HG02571 (cell line): ENCODE measurements around the gene CACNA2D3.

Experiments
- ATAC-seq: cut with Tn5 transposase; IDR thresholded peaks from one replicate; pipeline ENCODE4 v1.9.1; 2021; ENCODE audit warnings: mild to moderate bottlenecking, moderate library complexity; ENCODE audit not compliant: unreplicated experiment

CACNA2D3 gene

DNA sequence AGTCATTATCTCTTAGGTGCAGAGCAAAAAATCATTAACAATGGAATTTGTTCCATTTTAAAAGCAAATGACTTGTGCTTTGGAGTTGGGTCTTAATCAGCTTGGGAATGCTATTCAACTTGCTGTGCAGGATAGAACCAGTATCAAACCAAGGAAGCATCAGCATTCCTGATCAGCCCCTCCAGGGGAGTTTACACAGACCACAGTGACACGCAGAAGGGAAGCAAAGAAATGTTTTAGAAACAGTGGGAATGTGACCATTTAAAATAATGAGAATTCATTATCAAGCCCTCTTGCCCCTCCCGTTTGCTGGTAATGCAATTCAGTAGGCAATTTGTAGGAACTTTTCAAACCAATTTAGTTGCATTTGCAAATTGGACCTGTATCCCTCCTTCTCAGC lies 650.4 kb downstream of the CACNA2D3 start:
- no peak for ATAC-seq

DNA sequence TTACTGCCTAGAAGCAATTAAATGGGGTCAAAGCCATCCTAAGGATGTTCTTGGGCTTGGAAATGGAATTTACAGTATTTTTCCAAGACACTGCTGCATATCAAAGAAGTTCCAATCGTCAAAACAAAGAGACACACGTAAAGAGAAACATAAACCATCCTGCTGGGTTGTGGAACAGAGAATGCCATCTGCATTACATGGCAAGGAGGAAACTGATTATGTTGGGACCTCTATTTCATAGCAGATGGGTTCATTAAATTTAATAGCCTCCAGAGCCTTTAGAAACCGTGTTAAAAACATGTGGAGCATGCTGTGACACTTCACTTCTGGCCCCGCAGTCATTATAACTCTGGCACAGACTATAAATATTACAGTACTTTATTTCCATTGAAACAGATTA lies 650.9 kb downstream of the CACNA2D3 start:
- ATAC-seq = no peak

DNA sequence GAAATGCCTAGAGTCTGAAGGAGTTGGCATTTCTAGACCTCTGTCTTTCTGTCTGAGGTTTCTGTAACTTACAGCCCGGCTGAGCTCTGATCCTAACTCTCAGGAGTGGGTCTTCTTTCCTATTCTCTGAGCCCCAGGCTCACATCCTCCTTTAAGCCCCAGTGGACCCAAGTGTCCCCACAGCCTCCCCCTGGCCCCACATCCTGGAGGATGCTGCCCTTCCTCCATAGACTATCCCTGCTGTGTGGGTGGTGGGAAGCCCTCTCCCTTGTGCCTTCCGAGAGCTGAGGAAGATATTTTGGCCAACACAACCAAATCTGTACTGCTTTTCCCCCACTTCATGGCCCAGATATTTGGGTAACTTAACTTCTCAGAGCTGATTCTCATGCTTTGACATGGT lies 654.2 kb downstream of the CACNA2D3 start:
- no peak for ATAC-seq

DNA sequence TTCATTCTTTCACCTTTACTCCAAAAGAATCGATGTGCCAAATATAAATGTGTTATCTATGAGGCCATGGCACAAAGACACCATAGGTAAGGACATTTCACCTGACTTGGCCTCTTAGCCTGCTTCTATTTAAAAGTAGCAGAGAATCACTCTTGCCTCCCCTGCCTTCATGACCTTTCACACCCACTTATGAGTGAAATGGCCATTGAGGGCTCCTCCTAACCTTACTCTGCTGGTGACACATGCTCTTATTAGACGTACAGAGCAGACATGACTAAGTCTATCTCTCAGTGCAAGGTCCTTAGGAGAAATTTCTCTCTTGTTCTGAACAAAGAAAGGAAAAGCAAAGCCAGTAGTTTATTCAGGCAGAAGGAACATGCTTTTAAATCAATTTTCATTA lies 654.8 kb downstream of the CACNA2D3 start:
- no peak for ATAC-seq

DNA sequence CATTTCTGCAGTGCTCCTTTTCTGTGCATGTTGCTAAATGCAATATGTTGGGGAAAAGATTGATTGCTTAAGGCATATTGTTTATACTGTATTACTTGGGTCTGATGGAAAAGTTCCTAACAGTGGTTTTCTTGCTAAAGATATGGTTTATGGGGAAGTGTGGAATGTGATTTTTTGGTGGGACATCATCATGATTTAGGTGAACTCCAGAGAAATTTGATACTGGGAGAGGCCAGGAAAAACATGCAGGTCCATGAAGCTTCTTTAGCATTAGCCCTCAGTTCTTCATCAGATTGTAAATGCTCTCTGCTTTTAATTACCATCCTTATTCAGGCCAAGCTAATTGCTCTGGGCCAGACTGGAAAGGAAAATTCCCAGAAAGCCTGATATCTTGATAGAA lies 658.0 kb downstream of the CACNA2D3 start:
- no peak for ATAC-seq

GRCh38 chr3:54781728-54782127 lies 659.4 kb downstream of the CACNA2D3 start:
- ATAC-seq = no peak

- ATAC-seq = no peak
Measured at GRCh38 chr3:54783611-54784010, 661.3 kb downstream of the CACNA2D3 start.

- no peak for ATAC-seq
Measured at GRCh38 chr3:54784021-54784420, 661.7 kb downstream of the CACNA2D3 start.

DNA sequence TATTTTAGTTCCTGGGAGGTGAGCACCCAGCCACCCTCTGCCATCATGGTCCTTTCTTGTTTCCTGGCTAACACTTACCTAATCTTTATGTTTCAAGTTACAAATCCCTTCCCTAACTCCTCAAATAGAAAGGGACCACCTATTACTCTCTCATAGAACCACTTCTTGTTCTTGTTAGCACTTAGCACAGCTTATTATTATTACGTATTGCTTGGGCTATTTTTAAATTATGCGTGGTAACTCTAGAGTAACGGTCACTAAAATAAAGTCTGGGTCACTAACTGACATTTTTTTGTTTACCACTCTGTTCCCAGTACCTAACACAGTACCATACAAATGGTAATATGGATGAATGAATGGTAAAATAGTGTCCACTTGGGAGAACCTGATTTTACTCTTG lies 663.6 kb downstream of the CACNA2D3 start:
- ATAC-seq = no peak

DNA sequence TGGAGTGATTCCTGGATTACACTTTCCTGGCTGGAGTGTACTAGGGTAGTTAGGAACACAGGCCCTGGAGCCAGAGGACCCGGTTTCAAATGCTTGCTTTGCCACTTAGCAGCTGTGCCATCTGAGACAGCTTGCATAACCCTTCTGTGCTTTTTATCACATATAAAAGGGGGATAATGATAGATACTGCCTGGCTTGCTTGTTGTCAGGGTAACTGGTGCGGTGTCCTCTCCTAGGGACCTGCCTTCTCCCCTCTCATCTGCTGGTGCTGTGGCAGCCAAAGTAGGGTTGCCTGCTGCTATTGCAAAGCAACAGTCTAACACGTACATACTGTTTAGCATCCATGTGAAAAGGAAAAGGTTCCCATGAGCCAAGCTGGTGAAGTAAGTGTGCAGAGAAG lies 667.7 kb downstream of the CACNA2D3 start:
- no peak for ATAC-seq

DNA sequence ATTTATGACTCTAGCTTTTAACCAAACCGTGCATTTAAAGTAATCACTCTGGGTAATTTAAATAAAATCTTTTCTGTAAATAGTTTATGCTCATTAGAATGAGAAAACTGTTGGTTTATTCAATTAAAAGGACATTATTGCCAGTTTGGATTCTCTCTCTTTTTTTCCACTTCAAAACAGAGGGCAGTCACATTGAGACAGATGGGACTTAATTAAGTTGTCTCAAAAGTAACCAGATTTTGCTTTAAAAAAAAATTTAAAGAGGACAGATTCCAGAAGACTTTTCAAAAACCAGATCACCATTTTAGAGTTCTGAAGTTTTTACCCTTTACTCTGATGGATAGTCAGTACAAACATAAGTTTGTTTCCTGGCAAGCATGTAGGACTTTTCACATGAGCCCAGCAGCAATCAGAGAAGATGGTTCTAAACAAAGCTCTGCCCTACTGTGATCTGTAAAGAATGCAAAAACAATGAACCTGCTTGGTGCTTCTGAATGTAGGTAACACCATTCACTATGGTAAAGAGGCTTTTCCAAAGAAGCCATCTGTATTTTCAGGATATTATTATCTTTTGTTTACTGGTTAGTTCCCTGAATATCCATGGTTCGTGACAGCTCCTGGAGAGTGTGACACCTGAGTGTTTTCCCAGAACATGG lies 669.3 kb downstream of the CACNA2D3 start:
- no peak for ATAC-seq

GRCh38 chr3:54792584-54792983 lies 670.2 kb downstream of the CACNA2D3 start:
- ATAC-seq = no peak

- no peak for ATAC-seq
Measured at GRCh38 chr3:54793171-54793570, 670.8 kb downstream of the CACNA2D3 start.

GRCh38 chr3:54797111-54797510 lies 674.8 kb downstream of the CACNA2D3 start:
- ATAC-seq = no peak

DNA sequence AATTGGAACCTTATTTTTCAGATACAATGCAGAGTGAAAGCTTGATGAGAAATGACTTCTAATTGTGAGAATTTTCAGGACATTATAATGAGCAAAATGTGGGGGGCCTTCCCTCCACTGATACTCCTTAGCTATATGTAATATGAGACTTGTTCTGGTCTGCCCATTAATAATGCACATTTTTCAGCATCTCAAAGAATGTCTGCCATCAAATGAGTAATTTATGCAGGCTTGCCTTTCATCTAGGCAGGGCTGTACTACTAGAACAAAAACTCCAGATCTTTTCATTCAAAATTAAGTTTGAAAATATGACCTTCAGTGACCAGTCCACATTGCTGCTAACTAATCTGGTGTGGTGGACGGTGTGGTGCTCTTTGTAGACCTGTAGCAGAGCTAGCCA lies 678.1 kb downstream of the CACNA2D3 start:
- ATAC-seq = no peak

GRCh38 chr3:54801977-54802376 lies 679.6 kb downstream of the CACNA2D3 start:
- ATAC-seq = no peak

- ATAC-seq = no peak
Measured at GRCh38 chr3:54810401-54810800, 688.0 kb downstream of the CACNA2D3 start.

DNA sequence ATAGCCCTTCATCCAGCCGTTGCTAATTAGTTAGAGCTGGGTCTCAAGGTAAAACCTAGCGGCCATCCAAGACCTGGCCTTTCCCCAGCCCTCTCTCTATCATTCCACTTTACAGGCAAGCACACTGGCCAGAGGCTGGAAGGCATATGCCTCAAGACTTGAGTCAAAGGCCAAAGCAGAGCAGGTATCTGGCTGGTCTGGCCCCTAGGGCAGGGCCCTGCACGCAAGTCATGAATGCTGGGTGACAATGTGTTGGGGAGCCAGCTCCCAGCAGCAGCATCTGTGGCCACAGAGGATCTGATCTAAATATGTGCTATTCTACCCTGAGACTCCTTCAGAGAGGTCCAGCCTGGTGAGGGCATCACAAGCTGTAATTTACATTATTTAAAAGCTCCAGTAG lies 691.9 kb downstream of the CACNA2D3 start:
- no peak for ATAC-seq

- ATAC-seq = no peak
Measured at GRCh38 chr3:54817628-54818027, 695.3 kb downstream of the CACNA2D3 start.

DNA sequence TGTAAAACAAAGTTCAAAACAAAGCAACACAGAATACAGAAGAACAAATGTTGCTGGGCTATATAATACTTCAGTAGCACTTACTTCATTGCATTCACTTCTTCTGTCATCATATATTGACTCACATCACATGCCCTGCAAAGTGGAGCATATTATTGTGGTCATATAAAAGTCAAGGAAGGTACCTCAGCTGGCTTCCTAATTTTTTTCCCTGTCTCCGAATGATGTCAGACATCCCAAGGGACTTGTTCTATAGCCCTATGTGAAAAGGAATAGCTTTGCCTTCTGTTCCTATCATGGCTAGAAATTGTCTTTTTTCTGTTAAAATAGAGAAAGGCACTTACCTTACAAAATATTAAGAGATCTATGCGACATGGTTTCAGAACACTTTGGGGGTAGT lies 696.1 kb downstream of the CACNA2D3 start:
- ATAC-seq = no peak

DNA sequence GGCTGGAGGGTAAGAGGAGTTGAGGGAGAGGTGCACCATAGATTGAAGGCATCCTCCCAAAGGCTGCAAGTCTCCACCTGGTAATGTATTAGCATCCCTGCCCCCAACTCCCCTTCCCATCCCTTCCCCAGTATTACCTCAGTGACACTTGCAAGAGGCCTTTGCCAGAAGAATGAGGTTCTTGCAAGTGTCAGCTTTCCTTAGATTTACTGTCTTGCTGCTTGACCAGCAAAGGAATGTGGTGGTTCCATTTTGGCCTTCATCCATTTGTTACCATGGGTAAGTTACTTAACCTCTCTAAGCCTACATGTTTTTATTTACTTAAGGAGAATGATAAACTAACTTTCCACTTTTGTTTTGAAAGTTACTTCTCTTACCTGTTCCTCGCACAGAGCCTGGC lies 696.6 kb downstream of the CACNA2D3 start:
- ATAC-seq = no peak

GRCh38 chr3:54819946-54820345 lies 697.6 kb downstream of the CACNA2D3 start:
- ATAC-seq = no peak

DNA sequence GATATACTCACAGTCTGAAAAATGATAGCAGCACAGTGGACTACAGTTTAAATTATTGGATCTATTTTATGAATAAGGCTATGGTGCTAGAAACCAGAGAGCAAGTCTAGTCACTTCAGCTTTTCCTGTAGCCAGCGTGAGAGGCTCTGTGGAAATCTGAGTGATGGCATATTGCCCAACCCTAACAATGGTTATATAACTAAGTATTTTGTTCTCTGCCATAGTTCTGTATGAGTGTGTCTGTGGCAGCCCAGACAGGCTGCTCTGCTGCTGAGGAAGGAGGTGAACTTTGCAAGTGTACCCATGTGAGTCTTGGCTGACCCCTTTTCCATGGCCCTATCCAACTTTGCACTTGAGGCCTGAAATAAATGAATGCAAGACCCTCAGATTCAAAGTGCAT lies 699.9 kb downstream of the CACNA2D3 start:
- no peak for ATAC-seq
